DND-41 (cell line): ENCODE measurements around the gene C2orf69.

ENCODE experiments used
- ATAC-seq: fragments of 200-7000 bp; cut with Tn5 transposase; 3 replicates; pipeline ENCODE4 v1.9.1; 2021; ENCODE audit warnings: low read depth; ENCODE audit not compliant: insufficient read depth
- DNase-seq: peaks from one replicate; pipeline ENCODE4 v3.0.0-alpha.2; 2020
- H2AFZ ChIP-seq: 2 replicates; pipeline ENCODE4 v1.6.0; 2012; ENCODE audit warnings: low read depth, low read length
- H3K27ac ChIP-seq: 2 replicates; pipeline ENCODE4 v1.5.1; 2012; ENCODE audit warnings: low read length, inconsistent platforms
- H3K27me3 ChIP-seq: fragments of 200-600 bp; sonication (generic); 2 replicates; pipeline ENCODE4 v1.6.0; 2012; ENCODE audit warnings: low read length, mild to moderate bottlenecking, inconsistent platforms; ENCODE audit not compliant: insufficient read depth, poor library complexity
- H3K36me3 ChIP-seq: 2 replicates; pipeline ENCODE4 v1.5.1; 2012; ENCODE audit warnings: low read length, inconsistent platforms; ENCODE audit not compliant: insufficient read depth
- H3K4me1 ChIP-seq: 2 replicates; pipeline ENCODE4 v1.5.1; 2012; ENCODE audit warnings: mild to moderate bottlenecking, low read length; ENCODE audit not compliant: insufficient read depth
- H3K4me2 ChIP-seq: 2 replicates; pipeline ENCODE4 v1.6.0; 2012; ENCODE audit warnings: mild to moderate bottlenecking, moderate library complexity, low read length, inconsistent platforms; ENCODE audit not compliant: insufficient read depth
- H3K4me3 ChIP-seq, 2 experiments: fragments of 200-600 bp in 1 of 2; shearing (Covaris generic) in 1 of 2; 2 replicates each; pipeline ENCODE4 v1.5.1; 2012 to 2016; ENCODE audit warnings: inconsistent platforms in 2 of 2, low read length in 2 of 2, mild to moderate bottlenecking in 2 of 2, low read depth in 1 of 2, moderate library complexity in 1 of 2
- H3K79me2 ChIP-seq: 2 replicates; pipeline ENCODE4 v1.6.0; 2012; ENCODE audit warnings: low read length, inconsistent platforms; ENCODE audit not compliant: insufficient read depth
- H3K9ac ChIP-seq: 2 replicates; pipeline ENCODE4 v1.6.0; 2012; ENCODE audit warnings: low read depth, mild to moderate bottlenecking, inconsistent platforms, low read length, moderate library complexity
- H3K9me3 ChIP-seq: 2 replicates; pipeline ENCODE4 v1.5.1; 2012; ENCODE audit warnings: low read length, moderate library complexity, mild to moderate bottlenecking, inconsistent platforms; ENCODE audit not compliant: insufficient read depth, severe bottlenecking
- H4K20me1 ChIP-seq: 2 replicates; pipeline ENCODE4 v1.6.0; 2012; ENCODE audit warnings: low read length; ENCODE audit not compliant: insufficient read depth
- EZH2 ChIP-seq: IDR thresholded peaks from 3 replicates; pipeline ENCODE4 v1.6.1; 2012; ENCODE audit warnings: borderline replicate concordance, low read depth, mild to moderate bottlenecking, moderate library complexity, low read length, inconsistent platforms; ENCODE audit not compliant: severe bottlenecking
- TF ChIP-seq, protein P1 (sequence below): IDR thresholded peaks from 2 replicates; pipeline ENCODE4 v1.5.1; 2012; ENCODE audit warnings: borderline replicate concordance, low read length, moderate library complexity, mild to moderate bottlenecking; ENCODE audit not compliant: poor library complexity, severe bottlenecking; ENCODE audit errors: extremely low read depth

The C2orf69 gene

DNA sequence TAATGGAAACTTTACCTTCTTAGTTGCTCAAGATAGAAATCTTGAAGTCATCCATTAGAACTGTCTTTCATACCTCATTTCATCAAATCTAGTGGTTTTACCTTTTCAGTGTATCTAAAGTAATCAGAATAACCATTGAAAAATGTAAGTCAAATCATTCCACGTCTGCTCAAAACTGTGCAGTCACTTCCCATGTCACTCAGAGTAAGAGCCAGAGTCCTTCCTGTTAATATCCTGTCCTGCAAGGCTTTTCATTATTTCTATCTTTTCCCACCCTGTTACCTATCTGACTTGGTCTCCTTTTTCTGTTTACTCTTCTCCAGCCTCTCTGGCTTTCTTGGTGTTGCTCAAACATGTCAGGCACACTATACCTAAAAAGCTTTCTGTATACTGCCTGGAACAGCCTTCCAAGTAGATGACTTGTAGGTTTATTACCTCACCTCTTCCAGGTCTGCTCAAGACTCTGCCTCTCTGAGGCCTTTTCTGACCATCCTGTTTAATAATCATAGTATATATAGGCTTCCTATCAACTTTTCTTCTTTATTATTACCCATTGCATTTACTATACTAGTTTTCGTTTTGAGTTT, 3.4 kb downstream of the C2orf69 start:
- H3K27ac ChIP-seq = no peak overlapping the region; the same call in 1 of the 2 replicates
- H3K9me3 ChIP-seq = peaks cover 6% of the 10 kb centered on the region
- peaks cover 54% of the 10 kb centered on the region for H3K36me3 ChIP-seq
- no peak for TF ChIP-seq EZH2
- TF ChIP-seq, protein P1, sequence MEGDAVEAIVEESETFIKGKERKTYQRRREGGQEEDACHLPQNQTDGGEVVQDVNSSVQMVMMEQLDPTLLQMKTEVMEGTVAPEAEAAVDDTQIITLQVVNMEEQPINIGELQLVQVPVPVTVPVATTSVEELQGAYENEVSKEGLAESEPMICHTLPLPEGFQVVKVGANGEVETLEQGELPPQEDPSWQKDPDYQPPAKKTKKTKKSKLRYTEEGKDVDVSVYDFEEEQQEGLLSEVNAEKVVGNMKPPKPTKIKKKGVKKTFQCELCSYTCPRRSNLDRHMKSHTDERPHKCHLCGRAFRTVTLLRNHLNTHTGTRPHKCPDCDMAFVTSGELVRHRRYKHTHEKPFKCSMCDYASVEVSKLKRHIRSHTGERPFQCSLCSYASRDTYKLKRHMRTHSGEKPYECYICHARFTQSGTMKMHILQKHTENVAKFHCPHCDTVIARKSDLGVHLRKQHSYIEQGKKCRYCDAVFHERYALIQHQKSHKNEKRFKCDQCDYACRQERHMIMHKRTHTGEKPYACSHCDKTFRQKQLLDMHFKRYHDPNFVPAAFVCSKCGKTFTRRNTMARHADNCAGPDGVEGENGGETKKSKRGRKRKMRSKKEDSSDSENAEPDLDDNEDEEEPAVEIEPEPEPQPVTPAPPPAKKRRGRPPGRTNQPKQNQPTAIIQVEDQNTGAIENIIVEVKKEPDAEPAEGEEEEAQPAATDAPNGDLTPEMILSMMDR = no peak
- no peaks in the 10 kb centered on the region for H3K27me3 ChIP-seq
- H3K4me1 ChIP-seq = peaks cover 37% of the 10 kb centered on the region
- DNase-seq (no peak), ATAC-seq (no peak)
- H3K9ac ChIP-seq = no peak overlapping the region
- peaks cover 35% of the 10 kb centered on the region; the same call in 1 of the 2 replicates for H4K20me1 ChIP-seq
- peaks cover 79% of the 10 kb centered on the region for H3K79me2 ChIP-seq
- H3K4me3 ChIP-seq = peak overlapping the region in 1 of 2 experiments; percentile 49; a peak in 1 of 4 replicates
- peak overlapping the region; percentile 58 for H3K4me2 ChIP-seq
- H2AFZ ChIP-seq = no peak overlapping the region

DNA sequence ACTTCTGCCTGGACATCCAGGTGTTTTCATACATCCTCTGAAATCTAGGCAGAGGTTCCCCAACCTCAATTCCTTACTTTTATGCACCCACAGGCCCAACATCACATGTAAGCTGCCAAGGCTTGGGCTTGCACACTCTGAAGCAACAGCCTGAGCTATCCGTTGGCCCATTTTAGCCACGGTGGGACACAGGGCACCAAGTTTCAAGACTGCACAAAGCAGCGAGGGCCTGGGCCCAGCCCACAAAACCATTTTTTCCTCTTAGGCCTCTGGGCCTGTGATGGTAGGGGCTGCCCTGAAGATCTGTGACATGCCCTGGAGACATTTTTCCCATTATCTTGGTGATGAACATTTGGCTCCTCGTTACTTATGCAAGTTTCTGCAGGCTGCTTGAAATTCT, 5.9 kb downstream of the C2orf69 start:
- Histone ChIP-seq H4K20me1 (peaks cover 46% of the 10 kb centered on the region; the same call in 1 of the 2 replicates), H3K4me3 (no peak overlapping the region), H3K9me3 (peaks cover 6% of the 10 kb centered on the region), H3K27me3 (no peaks in the 10 kb centered on the region), H3K9ac (no peak overlapping the region), H3K27ac (no peak overlapping the region), H3K4me2 (no peak overlapping the region), H2AFZ (no peak overlapping the region), H3K4me1 (peaks cover 26% of the 10 kb centered on the region), H3K79me2 (peaks cover 89% of the 10 kb centered on the region), H3K36me3 (peaks cover 66% of the 10 kb centered on the region)
- ATAC-seq (no peak), DNase-seq (no peak)
- TF ChIP-seq, protein P1 = no peak
- TF ChIP-seq EZH2 = no peak

DNA sequence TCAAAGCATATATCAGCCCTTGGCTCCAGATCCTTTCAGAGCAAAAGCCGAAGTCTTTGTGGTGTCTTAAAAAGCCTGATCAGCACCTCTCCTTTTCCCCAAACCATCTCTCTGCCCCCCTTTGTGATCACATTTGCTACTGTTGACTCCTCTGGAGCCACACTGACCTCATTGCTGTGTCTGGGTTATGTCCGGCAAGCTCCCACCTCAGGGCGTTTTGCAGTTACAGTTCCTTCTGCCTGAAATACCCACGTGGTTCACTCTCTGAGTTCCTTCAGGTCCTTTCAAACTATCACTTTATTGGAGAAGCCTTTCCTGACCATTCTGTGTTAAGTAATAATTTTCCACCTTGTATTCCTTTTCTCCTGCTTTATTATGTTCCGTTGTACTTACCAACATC, 11.8 kb downstream of the C2orf69 start:
- DNase-seq = no peak

More for the DNA sequence above, 11.8 kb downstream of the C2orf69 start:
- no peaks in the 10 kb centered on the region for H3K27me3 ChIP-seq
- no peak overlapping the region for H3K4me2 ChIP-seq
- no peak overlapping the region for H3K27ac ChIP-seq
- H3K4me1 ChIP-seq = no peaks in the 10 kb centered on the region
- H3K79me2 ChIP-seq = peaks cover 81% of the 10 kb centered on the region
- H3K4me3 ChIP-seq = no peak overlapping the region
- H3K9me3 ChIP-seq = no peaks in the 10 kb centered on the region
- no peak overlapping the region for H3K9ac ChIP-seq
- TF ChIP-seq, protein P1 = no peak
- TF ChIP-seq EZH2 = no peak
- ATAC-seq = no peak
- H4K20me1 ChIP-seq = peaks cover 36% of the 10 kb centered on the region
- H3K36me3 ChIP-seq = peaks cover 60% of the 10 kb centered on the region
- H2AFZ ChIP-seq = no peak overlapping the region
